Activated CD8-positive, alpha-beta memory T cell treated with anti-CD3 and anti-CD28 coated beads, Interleukin-2, amount 50 U/mL, for 4 hours (primary cell): ENCODE measurements around the gene PRDX1.

Experiments used
- DNase-seq: peaks from one replicate; pipeline ENCODE4 v3.0.0-alpha.2; 2020

Gene PRDX1

DNA sequence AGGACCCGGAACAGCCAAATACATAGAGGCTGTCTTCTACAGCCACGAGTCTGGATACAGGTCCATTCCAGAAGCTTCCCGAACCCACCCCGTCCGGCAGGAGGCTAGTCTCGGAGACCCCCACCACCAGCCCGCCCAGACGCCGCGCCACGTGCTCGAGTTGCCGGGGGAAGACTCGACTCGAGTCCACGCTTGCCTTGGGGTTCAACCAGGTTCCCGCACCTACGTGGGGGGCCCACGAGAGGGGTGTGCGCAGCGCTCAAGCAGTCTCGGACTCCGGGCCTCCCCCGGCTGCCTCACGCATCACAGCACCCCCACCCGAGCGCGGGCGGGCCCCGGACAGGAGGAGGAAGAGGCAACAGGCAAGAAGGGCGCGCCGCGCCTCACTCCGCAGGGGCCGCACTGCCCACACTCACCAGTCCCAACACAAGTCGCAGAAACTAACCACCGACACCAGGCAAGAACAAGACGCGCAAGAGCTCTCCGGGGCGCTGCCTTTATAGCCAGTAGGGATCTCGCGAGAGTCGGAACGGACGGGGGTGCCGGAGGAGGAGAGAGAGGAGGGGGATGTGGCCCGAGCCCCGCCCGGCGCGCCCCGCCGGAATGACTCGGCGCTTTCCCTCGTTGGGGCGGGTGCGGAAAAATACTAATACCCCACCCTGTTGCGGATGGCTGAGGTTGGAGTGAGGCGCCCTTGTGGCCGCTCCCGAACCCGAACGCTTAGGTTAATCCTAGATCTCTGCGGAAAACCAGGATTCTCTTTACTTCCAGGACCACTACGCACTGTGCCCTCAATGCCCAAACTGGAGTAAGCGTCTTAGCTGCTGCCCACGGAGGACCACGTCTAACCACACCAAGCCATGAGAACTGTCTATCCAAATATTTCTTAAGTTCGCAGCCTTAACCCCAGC, at the start of gene PRDX1:
TSS of gene PRDX1 (minus strand) at position 472 of the 911 bp plus-strand sequence. CDS start 2,841 bp downstream, outside the sequence.
- DNase-seq = peak; percentile 98

DNA sequence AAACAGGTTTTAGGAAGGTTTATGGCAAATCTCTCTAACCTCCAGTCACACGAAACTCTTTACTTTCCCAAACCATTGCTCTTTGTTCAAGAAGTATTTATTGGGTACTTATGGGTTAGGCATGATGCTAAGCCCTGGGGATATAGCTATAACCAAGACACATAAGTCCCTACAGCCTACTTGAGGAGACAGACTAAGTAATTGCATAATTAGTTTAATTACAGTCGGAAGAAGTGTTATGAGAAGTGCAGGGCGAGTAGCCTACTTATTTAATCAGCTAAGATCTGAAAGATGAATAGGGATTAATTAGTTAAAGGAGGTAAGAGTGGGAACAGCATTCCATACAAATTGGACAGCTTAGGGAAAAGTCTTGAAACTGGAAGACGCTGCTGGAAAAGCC, 48.9 kb upstream of the PRDX1 start:
- DNase-seq = no peak

DNA sequence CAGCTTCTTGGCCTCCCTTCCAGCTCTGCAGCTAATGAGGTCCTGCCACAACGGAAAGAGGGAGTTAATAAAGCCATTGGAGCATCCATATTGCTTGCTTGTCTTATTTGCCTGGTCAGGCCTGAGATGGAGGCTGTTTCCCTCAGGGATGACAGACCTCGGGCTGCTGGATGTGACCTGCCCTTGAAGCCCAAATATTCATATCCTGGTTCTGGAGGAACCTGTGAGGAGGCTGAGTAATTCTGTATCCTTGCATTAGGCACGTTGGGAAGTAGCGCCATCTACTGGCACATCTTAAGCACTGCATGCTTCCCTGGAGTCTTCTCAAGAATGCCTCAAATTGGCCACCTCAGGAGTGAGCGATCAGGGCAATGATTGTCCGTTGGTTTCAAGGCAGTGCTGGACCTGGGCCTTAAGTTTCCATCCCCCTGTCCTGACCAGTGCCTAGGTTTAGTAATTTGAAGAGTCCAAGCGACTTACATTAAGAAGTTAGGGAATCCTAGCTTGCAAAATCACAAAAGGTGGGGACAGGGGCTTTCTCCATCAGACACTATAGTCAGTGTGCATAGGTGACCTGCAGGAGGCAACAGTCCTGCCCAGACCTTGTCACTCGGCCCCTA, 48.4 kb upstream of the PRDX1 start:
- DNase-seq = peak; percentile 69

DNA sequence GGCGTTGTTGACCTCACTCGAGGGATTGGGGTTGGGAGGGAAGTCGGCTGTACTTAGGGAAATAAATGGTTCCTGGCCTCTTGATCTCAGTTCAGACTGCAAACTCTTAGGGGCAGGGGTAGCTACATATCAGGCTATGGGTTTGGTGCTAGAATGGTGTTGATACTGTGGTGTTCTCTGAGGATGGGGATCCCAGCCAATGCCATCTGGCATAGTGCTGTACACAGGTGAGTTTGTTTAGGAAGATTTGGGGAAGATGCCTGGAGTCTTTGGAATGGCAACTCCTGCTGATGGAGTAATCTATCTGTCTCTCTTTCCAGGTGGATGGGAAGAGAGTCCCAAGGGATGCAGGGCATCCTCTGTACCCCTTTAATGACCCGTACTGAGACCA, 47.9 kb upstream of the PRDX1 start:
- DNase-seq = no peak

DNA sequence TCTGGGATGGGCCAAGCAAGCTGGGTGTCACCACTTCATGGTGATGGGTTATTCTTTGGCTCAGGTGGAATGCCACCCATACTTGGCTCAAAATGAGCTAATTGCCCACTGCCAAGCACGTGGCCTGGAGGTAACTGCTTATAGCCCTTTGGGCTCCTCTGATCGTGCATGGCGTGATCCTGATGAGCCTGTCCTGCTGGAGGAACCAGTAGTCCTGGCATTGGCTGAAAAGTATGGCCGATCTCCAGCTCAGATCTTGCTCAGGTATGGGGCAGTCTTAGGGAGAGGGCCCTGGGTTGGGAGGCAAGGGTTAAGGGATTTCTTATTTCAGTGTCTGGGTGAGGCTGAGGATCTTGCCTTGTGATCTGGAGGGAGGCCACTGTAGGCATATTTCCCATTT, 46.7 kb upstream of the PRDX1 start:
- DNase-seq = no peak

DNA sequence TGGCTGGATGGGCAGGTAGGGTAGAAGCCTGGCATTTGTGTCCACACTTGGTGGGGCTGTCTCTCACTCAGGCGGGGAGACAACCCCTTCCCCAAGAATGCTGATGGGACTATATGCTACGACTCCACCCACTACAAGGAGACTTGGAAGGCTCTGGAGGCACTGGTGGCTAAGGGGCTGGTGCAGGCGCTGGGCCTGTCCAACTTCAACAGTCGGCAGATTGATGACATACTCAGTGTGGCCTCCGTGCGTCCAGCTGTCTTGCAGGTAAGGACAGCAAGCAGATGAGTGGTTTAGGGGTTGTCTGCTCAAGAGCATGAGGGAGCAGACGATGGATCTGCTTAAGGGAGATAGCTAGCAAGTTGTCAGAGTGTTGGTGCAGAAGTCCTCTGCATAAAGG, 46.2 kb upstream of the PRDX1 start:
- DNase-seq = no peak

DNA sequence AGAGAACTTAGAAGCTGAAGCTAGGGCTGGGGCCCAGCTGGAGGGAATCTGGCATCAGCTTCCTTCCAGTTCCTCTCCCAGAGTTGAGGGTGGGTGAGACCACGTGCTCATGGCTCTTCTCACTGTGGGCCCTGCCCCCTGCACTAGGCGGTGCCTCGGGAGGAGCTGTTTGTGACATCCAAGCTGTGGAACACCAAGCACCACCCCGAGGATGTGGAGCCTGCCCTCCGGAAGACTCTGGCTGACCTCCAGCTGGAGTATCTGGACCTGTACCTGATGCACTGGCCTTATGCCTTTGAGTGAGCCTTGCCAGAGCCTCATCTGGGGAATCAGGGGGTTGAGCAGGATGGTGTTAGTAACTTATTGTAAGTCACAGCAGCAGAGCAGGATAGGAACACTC, 45.0 kb upstream of the PRDX1 start:
- no peak for DNase-seq

DNA sequence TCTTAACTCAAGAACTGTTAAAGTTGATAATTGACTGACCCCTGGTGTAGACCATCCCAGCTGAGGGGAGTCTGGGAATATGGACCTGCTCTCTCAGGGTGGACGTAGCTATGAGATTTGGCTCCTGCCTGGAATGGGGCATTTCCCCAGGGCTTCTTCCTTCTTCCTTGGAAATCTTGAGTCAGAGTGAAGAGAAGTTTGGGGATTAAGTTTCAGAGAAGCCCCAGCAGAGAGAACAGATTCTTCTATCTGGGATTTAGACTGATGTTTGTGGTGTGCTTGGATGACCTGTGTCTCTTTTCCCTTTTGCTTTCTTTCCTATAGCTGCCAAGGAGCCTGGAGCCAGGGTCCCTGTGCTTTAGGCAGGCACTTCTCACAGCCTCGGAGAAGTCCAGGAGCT, 42.2 kb upstream of the PRDX1 start:
- no peak for DNase-seq

DNA sequence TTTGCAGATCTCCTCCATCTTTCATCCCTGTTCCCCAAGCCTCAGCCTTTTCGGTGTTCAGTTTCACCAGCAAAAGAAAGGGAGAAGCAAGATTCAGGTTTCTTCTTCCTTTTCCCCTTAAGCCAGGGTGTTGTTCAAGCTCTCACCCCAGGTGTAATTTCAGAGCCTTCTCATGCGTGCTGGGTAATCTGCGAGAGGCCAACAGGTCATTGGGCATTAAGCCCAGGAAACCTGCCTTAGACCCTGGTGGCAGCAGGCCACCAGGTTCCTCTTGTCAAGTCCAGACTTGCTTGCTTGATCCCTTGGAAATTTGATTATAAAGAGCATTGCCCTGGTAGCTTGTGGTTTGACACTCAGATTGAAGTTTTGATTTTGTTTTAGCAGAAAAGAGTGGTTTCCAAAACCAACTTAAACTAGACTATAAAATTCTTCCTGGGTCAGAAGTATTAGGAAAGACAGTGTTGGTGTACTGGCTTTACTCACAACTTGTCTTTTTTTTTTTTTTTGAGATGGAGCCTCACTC, 35.8 kb upstream of the PRDX1 start:
- DNase-seq = no peak

DNA sequence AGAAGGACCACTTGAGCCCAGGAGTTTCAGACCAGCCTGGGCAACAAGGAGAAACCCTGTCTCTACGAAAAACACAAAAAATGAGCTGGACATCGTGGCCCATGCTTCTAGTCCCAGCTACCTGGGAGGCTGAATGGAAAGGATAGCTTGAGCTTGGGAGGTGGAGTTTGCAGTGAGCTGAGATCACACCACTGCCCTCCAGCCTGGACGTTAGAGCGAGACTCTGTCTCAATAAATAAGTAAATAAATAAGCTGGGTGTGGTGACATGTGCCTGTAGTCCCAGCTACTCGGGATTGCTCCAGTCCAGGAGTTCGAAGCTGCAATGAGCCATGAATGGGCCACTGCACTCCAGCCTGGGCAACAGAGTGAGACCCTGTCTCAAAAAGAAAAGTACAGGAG, 32.5 kb upstream of the PRDX1 start:
- no peak for DNase-seq

DNA sequence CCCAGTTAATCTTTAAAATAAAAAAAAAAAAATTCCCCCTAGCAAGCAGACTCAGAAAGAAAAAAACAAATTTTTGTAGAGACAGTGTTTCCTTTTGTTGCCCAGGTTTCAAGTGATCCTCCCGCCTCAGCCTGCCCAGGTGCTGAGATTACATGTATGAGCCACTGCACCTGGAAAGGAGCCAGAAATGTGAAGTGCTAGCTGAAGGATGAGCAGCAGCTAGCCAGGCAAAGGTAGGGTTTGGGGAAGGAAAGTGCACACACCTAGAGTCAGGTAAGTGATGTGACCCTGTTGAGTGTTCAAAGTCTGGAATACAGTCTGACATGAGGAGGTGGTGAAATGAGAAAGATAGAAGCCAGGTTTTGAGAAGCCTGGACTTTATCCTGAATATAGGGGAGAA, 30.6 kb upstream of the PRDX1 start:
- no peak for DNase-seq

DNA sequence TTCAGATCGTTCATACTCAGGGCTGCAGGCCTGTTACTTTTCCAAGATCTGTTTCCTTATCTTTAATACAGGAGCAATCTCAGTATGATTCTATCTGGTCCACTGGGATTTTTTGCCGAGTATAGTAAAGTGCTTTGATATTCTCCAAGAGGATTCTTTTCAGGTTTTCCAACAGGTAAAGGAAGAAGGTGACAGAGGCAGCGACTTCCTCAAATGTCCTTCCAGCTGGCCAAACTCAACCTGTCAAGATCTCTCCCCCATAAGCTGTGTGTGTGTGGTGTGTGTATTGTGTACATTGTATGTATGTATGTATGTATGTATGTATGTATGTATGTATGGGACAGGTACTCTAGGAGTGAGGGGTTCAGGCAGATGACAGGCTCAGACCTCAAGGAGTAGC, 30.0 kb upstream of the PRDX1 start:
- no peak for DNase-seq

DNA sequence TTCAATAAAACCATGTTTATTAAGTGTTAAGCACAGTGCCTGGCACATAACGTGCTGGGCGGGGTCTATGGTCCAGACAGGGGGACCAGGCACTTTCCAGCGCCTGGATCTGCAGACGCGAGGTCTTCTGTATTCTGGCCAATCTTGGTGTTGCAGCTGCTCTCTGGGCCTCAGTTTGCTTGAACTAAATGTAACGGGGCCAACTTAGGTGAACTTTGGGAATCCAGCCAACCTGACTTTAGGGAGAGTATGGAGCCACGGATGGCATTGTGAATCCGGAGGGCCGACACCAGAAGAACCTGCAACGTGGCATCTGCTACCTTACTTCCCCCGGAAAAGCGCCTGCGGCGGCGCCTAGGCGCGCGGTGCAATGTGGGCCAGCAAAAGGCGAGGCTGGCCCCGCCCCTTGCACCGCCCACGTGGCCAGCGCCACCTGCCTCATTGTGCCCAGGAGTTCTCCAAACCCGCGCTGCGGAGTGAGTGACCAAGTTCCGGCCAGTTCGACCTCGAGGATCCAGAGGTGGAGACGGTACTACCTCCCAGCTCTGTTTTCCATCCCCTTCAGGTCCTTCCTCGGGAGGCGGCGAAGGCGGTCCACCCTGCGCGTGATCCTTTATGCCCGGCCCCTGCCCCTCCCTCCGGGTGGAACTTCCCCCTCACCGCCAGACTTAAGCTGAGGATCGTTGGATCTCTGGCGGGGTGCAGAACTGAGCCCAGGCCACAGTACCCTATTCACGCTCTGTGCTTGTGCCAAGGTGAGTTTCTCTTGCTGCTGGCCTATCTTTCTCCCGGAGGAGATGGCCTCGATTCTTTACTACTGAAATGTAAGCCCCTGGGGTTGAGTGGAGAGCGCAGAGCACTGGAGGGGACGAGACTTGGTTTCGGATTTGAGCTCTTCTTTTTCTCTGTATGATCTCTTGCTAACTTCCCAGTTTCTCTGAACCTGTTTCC, 29.0 kb upstream of the PRDX1 start, which contains the start of gene AKR1A1:
TSS of gene AKR1A1 (plus strand) at position 426 of the 951 bp plus-strand sequence. CDS start 10,969 bp downstream, outside the sequence.
- DNase-seq = peak; percentile 87

DNA sequence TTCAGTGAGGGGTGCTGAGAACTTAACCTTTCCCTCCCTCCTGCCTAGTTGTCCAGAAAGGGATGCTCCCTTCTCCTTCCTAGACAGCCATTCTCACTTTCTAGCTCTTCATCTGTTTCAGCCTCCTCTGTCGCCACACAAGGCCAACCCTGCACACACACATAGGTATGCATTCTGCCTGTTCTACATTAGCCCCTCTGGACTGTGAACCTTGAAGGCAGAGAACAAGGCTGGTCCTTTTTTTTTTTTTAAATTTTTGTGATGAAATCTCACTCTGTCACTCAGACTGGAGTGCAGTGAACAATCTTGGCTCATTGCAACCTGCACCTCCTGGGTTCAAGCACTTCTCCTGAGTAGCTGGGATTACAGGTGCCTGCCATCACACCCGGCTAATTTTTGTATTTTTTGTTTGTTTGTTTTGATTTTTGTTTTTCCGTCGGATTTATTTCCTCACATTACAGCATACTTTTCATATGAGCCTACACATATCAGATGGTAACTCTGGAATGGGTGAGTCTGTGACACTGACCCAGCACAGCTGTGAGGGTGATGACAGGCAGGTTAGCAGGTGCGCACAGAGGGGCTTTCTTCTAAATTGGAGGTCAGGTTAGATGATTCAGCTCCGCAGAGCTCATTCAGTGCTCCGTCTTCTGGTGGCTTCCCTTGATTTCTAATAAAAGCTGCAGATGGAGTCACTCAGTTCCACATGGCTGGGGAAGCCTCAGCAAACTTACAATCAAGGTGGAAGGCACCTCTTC, 24.0 kb upstream of the PRDX1 start:
- DNase-seq = no peak

DNA sequence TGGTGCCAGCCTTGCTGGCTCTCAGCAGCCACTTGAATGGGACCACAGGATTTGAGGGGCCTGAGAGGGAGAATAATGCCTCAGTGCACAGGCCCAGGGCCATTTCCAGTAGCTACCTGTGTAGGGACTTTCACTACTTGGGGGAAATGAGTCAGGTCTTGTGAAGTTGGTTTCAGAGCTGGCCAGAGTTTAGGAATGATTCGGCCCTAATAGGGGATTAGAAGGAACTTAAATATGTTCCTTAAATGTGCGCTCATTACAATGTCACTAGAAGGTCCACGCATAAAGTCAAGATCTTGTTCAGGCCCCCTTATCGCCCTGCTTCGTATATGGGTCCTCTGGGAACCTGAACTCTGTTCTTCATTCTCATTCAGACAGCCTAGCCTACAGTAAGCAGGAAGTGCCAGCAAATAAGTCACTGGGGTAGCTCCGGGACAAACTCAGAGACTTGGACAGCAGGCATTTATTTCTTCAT, 23.4 kb upstream of the PRDX1 start:
- DNase-seq = no peak

DNA sequence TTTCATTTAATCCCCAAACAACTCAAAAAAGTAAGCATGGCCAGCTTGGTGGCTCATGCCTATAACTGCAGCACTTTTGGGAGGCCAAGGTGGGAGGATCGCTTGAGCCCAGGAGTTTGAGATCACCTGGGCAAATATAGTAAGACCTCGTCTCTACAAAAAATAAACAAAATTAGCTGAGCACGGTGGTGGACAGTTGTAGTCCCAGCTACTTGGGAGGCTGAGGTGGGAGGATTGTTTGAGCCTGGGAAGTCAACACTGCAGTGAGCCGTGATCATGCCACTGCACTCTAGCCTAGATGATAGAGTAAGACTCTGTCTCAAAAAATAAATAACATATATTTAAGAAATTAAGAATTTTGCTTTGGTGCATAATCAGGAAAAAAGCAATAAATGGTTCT, 22.8 kb upstream of the PRDX1 start:
- no peak for DNase-seq

DNA sequence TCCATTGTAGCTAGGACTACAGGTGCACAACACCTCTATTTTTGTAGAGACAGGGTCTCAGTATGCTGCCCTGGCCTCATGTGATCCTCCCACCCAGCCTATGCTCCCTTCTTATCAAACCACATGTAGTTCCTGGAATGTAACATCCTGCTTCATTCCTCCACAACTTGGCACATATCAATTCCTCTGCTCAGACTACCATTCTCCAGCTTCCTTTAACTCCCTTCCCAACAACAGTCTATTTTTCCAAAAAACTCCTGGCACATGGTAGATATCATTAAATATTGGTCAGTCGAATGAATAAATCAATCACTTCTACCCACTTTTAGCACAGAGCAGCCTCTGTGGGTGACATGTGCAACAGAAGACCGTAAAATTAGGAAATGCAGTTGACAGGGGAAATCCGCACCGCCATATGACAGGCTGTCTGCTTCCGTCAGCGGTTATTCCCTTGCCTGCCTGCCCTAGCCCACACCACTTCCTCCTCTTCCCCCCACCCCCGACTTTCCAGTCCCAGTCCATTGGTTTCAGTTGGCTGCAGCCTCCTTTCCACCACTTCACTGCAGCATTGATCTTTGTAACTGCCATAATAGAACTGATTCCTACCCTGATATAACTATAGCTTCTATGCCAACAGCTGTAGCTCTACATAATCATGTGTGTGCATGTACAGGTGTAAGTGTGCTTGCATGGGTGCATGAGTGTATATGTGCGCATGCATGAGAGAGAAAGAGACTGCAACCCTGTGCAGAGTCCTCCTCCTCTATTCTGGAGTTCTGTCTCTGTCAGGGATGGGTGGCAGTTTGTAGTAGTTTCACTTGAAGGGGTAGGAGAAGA, 22.1 kb upstream of the PRDX1 start:
- peak; percentile 68 for DNase-seq

DNA sequence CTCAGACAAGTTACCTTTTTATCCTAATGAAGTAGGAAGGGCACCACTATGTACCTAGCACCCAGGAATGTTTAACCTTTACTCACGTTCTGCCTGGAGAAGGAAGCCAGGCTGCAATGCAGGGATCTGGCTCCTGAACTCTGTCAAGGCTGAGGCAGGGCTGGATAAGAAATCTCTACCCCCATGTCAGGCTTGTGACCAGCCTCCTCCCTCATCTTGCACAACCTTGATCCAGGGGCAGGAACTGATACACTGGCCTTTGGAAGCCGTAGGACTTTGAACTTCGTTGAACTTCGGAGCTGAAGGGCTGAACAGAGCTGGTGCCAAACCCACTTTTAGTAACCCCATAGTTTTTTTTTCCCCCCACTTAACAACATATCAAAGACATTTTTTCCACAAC, 20.9 kb upstream of the PRDX1 start:
- no peak for DNase-seq

DNA sequence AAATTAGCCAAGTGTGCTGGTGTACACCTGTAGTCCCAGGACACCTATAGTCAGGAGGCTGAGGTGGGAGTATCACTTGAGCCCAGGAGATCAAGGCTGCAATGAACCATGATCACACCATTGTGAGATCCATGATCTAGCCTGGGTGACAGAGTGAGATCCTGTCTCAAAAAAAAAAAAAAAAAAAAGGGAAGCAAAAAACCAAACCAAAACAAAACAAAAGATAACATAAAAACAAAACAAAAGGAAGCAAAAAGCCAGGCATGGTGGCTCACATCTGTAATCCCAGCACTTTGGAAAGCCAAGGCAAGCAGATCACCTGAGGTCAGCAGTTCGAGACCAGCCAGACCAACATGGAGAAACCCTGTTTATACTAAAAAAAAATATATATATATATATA, 19.5 kb upstream of the PRDX1 start:
- no peak for DNase-seq

DNA sequence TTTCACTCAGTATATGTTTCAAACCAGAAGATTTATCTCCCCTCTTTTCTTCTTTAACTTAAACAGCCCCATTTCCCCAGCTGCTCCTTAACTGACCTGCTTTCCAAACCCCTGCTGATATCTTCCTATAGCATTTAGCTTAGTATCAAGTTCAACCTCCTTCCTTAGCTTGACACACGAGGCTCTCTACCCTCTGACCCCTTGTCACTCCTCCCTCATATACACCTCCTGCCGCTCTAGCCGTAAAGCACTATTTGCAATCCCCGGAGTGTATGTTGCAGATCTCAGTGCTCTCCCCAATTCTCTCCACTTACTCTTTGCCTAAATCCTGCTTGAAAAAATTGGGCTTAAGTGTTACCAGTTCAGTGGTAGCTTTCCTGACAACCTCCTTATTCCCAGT, 15.2 kb upstream of the PRDX1 start:
- no peak for DNase-seq
